Measurements from ENCODE around the gene ANKIB1.

The ANKIB1 gene

GRCh38 chr7:92417913-92418312, 172.1 kb downstream of the ANKIB1 start:
- TF ChIP-seq CTCF (conservative IDR thresholded peaks at IDR 0.05; ENCODE audit: control insufficient read depth, insufficient read depth, low read depth, low read length), result no peak
- DNase-seq (ENCODE audit: low read depth), result no peak
- no peak overlapping the region for H3K4me3 ChIP-seq (ENCODE audit: control insufficient read depth, low read depth, low read length)

DNA sequence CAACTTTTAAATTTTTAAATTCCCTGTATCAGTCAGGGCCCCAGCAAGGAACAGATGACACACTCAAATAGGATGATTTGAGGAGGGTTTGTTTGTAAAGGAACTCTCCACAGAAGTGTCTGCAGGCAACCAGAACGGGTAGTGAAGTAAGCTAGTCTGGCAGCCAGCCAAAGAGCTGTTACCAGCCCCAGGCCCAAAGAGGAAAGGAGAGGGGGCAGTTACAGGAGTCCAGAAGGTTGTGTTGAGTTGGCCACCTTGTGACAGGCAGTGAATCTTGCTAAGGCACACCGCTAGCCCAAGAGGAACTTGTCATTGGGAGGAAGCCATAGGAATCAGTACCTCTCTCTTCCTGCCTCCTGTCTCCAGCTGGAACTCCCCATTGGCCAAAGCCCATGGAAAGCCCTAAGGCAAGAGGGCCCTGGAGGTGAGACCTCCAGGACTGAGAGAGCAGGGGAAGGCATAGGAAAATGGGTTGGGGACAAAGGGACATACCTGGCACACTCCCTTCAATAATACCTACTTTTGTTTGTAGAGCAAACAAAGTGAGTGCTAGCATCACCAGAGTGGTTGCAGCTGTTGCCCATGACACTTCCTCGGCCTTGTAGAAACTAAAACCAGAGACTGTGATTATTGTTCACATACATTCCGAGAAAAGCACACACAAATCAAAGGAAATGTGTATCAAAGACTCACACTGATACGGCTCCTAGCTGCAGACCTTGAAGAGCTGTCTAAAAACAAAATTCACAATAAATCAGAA, 176.1 kb downstream of the ANKIB1 start:
- no peak for DNase-seq (ENCODE audit: low read depth)
- TF ChIP-seq CTCF (conservative IDR thresholded peaks at IDR 0.05; ENCODE audit: control insufficient read depth, insufficient read depth, low read depth, low read length), result no peak
- no peak overlapping the region for H3K4me3 ChIP-seq (ENCODE audit: control insufficient read depth, low read depth, low read length)

DNA sequence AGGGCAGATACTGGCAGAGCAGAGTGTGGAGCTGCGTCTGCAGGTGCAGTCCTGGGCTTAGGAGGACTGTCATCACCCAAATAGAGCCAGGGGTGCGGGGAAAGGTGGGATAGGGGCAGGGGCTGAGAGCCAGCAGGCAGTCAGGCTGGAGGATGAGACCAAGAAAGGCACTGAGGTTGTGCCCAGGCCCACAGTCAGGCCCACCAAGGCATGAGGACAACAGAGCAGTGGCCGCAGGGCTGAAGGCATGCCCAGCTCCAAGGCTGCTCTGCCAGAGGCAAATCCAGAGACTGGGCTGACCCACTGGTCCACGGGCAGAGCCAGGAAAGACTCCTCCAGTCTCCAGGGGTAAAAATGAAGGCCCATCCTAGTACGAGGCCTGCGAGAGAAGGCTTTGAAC, 177.2 kb downstream of the ANKIB1 start:
- TF ChIP-seq CTCF (conservative IDR thresholded peaks at IDR 0.05; ENCODE audit: control insufficient read depth, insufficient read depth, low read depth, low read length), result no peak
- no peak overlapping the region for H3K4me3 ChIP-seq (ENCODE audit: control insufficient read depth, low read depth, low read length)
- no peak for DNase-seq (ENCODE audit: low read depth)

- DNase-seq (ENCODE audit: low read depth), result no peak
- TF ChIP-seq CTCF (conservative IDR thresholded peaks at IDR 0.05; ENCODE audit: control insufficient read depth, insufficient read depth, low read depth, low read length), result no peak
- no peak overlapping the region for H3K4me3 ChIP-seq (ENCODE audit: control insufficient read depth, low read depth, low read length)
These were observed 177.9 kb downstream of the ANKIB1 start for GRCh38 chr7:92423710-92424131.

- no peak for DNase-seq (ENCODE audit: low read depth)
- no peak overlapping the region for H3K4me3 ChIP-seq (ENCODE audit: control insufficient read depth, low read depth, low read length)
- TF ChIP-seq CTCF (conservative IDR thresholded peaks at IDR 0.05; ENCODE audit: control insufficient read depth, insufficient read depth, low read depth, low read length), result no peak
These were observed 179.7 kb downstream of the ANKIB1 start for GRCh38 chr7:92425311-92425947.

DNA sequence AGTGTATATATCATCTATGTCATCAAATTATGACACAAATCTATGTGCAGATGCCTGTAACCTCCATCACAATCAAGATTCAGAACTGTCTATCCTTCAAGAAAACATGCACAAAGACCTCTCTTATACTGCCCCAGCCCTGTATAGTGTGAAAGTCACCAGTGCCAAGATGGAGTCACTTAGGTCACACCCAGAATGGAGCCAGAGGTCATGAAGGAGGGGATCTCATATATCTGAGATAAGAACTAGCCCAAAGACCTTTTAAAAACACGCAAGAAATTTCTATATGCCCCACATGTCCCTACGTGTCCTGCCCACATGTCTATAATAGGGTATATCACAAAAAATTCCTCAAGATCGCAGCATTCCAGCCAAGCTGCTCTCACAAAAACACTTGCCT, 181.4 kb downstream of the ANKIB1 start:
- no peak for TF ChIP-seq CTCF (conservative IDR thresholded peaks at IDR 0.05; ENCODE audit: control insufficient read depth, insufficient read depth, low read depth, low read length)
- no peak overlapping the region for H3K4me3 ChIP-seq (ENCODE audit: control insufficient read depth, low read depth, low read length)
- DNase-seq (ENCODE audit: low read depth), result no peak

Measured in fibroblast of mammary gland (primary cell).